Stimulated activated CD4-positive, alpha-beta T cell treated with anti-CD3 and anti-CD28 coated beads, Interleukin-2, amount 100 ng/mL, for 48 hours (primary cell): ENCODE data around the gene ZNF281.

ENCODE experiments used
- DNase-seq, 2 donors: peaks; one replicate each; pipeline ENCODE4 v3.0.0-alpha.2; 2020

ZNF281 gene

GRCh38 chr1:200384818-200385390 is 24.9 kb downstream of the ZNF281 start:
- no peak for DNase-seq

- no peak for DNase-seq
Measured at GRCh38 chr1:200381256-200381984, 28.4 kb downstream of the ZNF281 start.

GRCh38 chr1:200380589-200381021 is 29.2 kb downstream of the ZNF281 start:
- no peak for DNase-seq

GRCh38 chr1:200379940-200380588 is 29.8 kb downstream of the ZNF281 start:
- no peak for DNase-seq

- no peak for DNase-seq
Measured at GRCh38 chr1:200379432-200379757, 30.4 kb downstream of the ZNF281 start.

- DNase-seq = no peak
Measured at GRCh38 chr1:200378096-200378495, 31.7 kb downstream of the ZNF281 start.

- no peak for DNase-seq
Measured at GRCh38 chr1:200376528-200376927, 33.3 kb downstream of the ZNF281 start.

- DNase-seq = no peak
Measured at GRCh38 chr1:200374569-200375295, 35.1 kb downstream of the ZNF281 start.

- no peak for DNase-seq
Measured at GRCh38 chr1:200373811-200374231, 36.0 kb downstream of the ZNF281 start.

- DNase-seq = no peak
Measured at GRCh38 chr1:200372885-200373181, 37.0 kb downstream of the ZNF281 start.

- no peak for DNase-seq
Measured at GRCh38 chr1:200372095-200372884, 37.5 kb downstream of the ZNF281 start.

- DNase-seq = no peak
Measured at GRCh38 chr1:200369706-200370105, 40.1 kb downstream of the ZNF281 start.

GRCh38 chr1:200369131-200369530 is 40.7 kb downstream of the ZNF281 start:
- no peak for DNase-seq

- no peak for DNase-seq
Measured at GRCh38 chr1:200368556-200368955, 41.3 kb downstream of the ZNF281 start.

- DNase-seq = no peak
Measured at GRCh38 chr1:200367841-200368534, 41.8 kb downstream of the ZNF281 start.

GRCh38 chr1:200366577-200367253 is 43.1 kb downstream of the ZNF281 start:
- DNase-seq = no peak

GRCh38 chr1:200365897-200366426 is 43.9 kb downstream of the ZNF281 start:
- DNase-seq = no peak

GRCh38 chr1:200364831-200365230 is 45.0 kb downstream of the ZNF281 start:
- DNase-seq = no peak

- DNase-seq = no peak
Measured at GRCh38 chr1:200364091-200364759, 45.6 kb downstream of the ZNF281 start.

- DNase-seq = no peak
Measured at GRCh38 chr1:200363264-200363933, 46.4 kb downstream of the ZNF281 start.
